Transverse colon (tissue), 4 donors: ENCODE measurements around the gene ARID3B. TPM values are rescaled to one million over a fixed set of nuclear protein-coding genes. Genes with fewer than 3 reads are reported as not detected.

Experiments used
- DNase-seq: peaks from one replicate; pipeline ENCODE4 v3.0.0-alpha.2; 2019
- H3K27ac ChIP-seq, 4 donors: fragments of 200-600 bp; sonication (generic); 2 replicates each; pipeline ENCODE4 v1.5.1; 2016 to 2018; ENCODE audit warnings: inconsistent platforms in 4 of 4
- H3K27me3 ChIP-seq: fragments of 200-600 bp; sonication (generic); 2 replicates; pipeline ENCODE4 v1.5.1; 2017; ENCODE audit warnings: inconsistent platforms
- H3K36me3 ChIP-seq, 4 donors: fragments of 200-600 bp; sonication (generic); 2 replicates each; pipeline ENCODE4 v1.5.1; 2017 to 2019; ENCODE audit warnings: inconsistent platforms in 4 of 4
- H3K4me1 ChIP-seq, 4 donors: fragments of 200-600 bp; sonication (generic); 2 replicates each; pipeline ENCODE4 v1.5.1; 2017 to 2020; ENCODE audit warnings: inconsistent platforms in 4 of 4
- H3K4me3 ChIP-seq, 4 donors: fragments of 200-600 bp; sonication (generic); 1 replicate in 1 of 4; 2 replicates in 3 of 4; pipeline versions ENCODE4 v1.5.1 to v1.6.1; 2017 to 2019; ENCODE audit warnings: inconsistent platforms in 4 of 4
- H3K9me3 ChIP-seq, 2 donors: fragments of 200-600 bp; sonication (generic); 2 replicates each; pipeline ENCODE4 v1.5.1; 2017 to 2019; ENCODE audit warnings: inconsistent platforms in 2 of 2
- CTCF ChIP-seq, 5 experiments: fragments of 200-600 bp in 3 of 5; fragments of 450-650 bp in 2 of 5; sonication (generic) in 3 of 5; IDR thresholded peaks; 1 replicate in 2 of 5; 2 replicates in 3 of 5; pipeline ENCODE4 v1.5.1; 2016 to 2017; ENCODE audit warnings: antibody characterized with exemption in 5 of 5, inconsistent platforms in 3 of 5, mild to moderate bottlenecking in 2 of 5, moderate library complexity in 1 of 5
- EP300 ChIP-seq: sonication (generic); formaldehyde crosslinking; IDR thresholded peaks from one replicate; pipeline ENCODE4 v1.6.1; 2017; ENCODE audit warnings: antibody characterized with exemption, low read depth
- POLR2A ChIP-seq: fragments of 450-650 bp; IDR thresholded peaks from one replicate; pipeline ENCODE4 v1.6.1; 2016; ENCODE audit warnings: antibody characterized with exemption, mild to moderate bottlenecking, moderate library complexity
- POLR2AphosphoS5 ChIP-seq, 3 donors: sonication (generic); formaldehyde crosslinking; IDR thresholded peaks; one replicate each; pipeline ENCODE4 v1.6.1; 2016; ENCODE audit warnings: antibody characterized with exemption in 3 of 3
- WGBS, 2 donors: methylation state at CpG; one replicate each; pipeline ENCODE4 v1.1.5; 2018; ENCODE audit warnings: low coverage in 1 of 2; 5-methylcytosine and 5-hydroxymethylcytosine counted together
- in situ Hi-C, 4 donors: fragments of 200-750 bp; cut with MboI; loops; one replicate each; pipeline versions ENCODE4 v1.15.0 to v1.15.1; 2017; ENCODE audit warnings: low sequenced_read_pairs in 3 of 4, low pct_ligation_motif_present in 1 of 4, low pct_unique_long_range_greater_than_20kb in 1 of 4
- intact Hi-C: fragments of 100-400 bp; cut with DNase I; formaldehyde crosslinking; loops from one replicate; pipeline ENCODE4 v1.15.1; 2023; ENCODE audit warnings: low total_unique reads
- total RNA-seq, 4 donors: library from RNA; depleted of rRNA; stranded (reverse); fragments of >200 nt; gene quantifications; one replicate each; pipeline ENCODE4 v1.1.0, GENCODE V29; 2016

Gene ARID3B
- total RNA-seq, 4 donors from 2014 or later = 9.6 to 25.8 (median 12.5) TPM

- in situ Hi-C loops = no loop called here
- no peaks in the 10 kb centered on the region for H3K4me1 ChIP-seq
- WGBS, 2 donors = 96% methylated on average over 7 of the region's 7 CpGs; no CpG with 5 or more reads in 1 of the 2 donors
- no peak for TF ChIP-seq POLR2A
- TF ChIP-seq EP300 = no peak
- TF ChIP-seq POLR2AphosphoS5 (IDR thresholded peaks at IDR 0.05) = no peak
- TF ChIP-seq CTCF (IDR thresholded peaks at IDR 0.05) = no peak
- intact Hi-C loops = no loop called here
- H3K27ac ChIP-seq = no peak overlapping the region
- H3K9me3 ChIP-seq = no peaks in the 10 kb centered on the region
- H3K36me3 ChIP-seq = peaks cover 0 to 11% (median 3%) of the 10 kb centered on the region in 4 donors
- no peaks in the 10 kb centered on the region for H3K27me3 ChIP-seq
- no peak overlapping the region for H3K4me3 ChIP-seq
- no peak for DNase-seq
These were observed 39.7 kb downstream of the ARID3B start for GRCh38 chr15:74580538-74581350.

GRCh38 chr15:74584204-74584603 lies 43.2 kb downstream of the ARID3B start:
- 90% methylated on average over 2 of the region's 2 CpGs; no CpG with 5 or more reads in 1 of the 2 donors for WGBS, 2 donors
- Histone ChIP-seq H3K36me3 (no peaks in the 10 kb centered on the region), H3K4me1 (no peaks in the 10 kb centered on the region), H3K27ac (no peak overlapping the region), H3K4me3 (no peak overlapping the region), H3K9me3 (no peaks in the 10 kb centered on the region), H3K27me3 (no peaks in the 10 kb centered on the region)
- intact Hi-C loops (no loop called here), in situ Hi-C loops (no loop called here)
- TF ChIP-seq POLR2AphosphoS5 (IDR thresholded peaks at IDR 0.05) = no peak
- DNase-seq = no peak

- Histone ChIP-seq H3K27me3 (no peaks in the 10 kb centered on the region), H3K4me1 (no peaks in the 10 kb centered on the region), H3K9me3 (no peaks in the 10 kb centered on the region), H3K4me3 (no peak overlapping the region), H3K36me3 (no peaks in the 10 kb centered on the region), H3K27ac (no peak overlapping the region)
- intact Hi-C loops = no loop called here
- TF ChIP-seq EP300 = no peak
- no peak for TF ChIP-seq POLR2AphosphoS5 (IDR thresholded peaks at IDR 0.05)
- no peak for TF ChIP-seq CTCF (IDR thresholded peaks at IDR 0.05)
- no peak for TF ChIP-seq POLR2A
- DNase-seq = no peak
- in situ Hi-C loops = no loop called here
- 70% methylated on average over 4 of the region's 4 CpGs; no CpG with 5 or more reads in 1 of the 2 donors for WGBS, 2 donors
These were observed 43.8 kb downstream of the ARID3B start for GRCh38 chr15:74584779-74585178.

GRCh38 chr15:74585191-74585590 lies 44.2 kb downstream of the ARID3B start:
- in situ Hi-C loops = no loop called here
- TF ChIP-seq EP300 (no peak), POLR2AphosphoS5 (IDR thresholded peaks at IDR 0.05) (no peak), POLR2A (no peak), CTCF (IDR thresholded peaks at IDR 0.05) (no peak)
- Histone ChIP-seq H3K27ac (no peak overlapping the region), H3K27me3 (no peaks in the 10 kb centered on the region), H3K4me1 (no peaks in the 10 kb centered on the region), H3K9me3 (no peaks in the 10 kb centered on the region), H3K36me3 (peaks cover 0 to 2% (median 0%) of the 10 kb centered on the region in 4 donors), H3K4me3 (no peak overlapping the region)
- intact Hi-C loops = no loop called here
- DNase-seq = no peak
- 76 to 100% methylated on average over 1 to 3 of the region's 3 CpGs for WGBS, 2 donors
